ENCODE data around the gene DIP2A.

DNA sequence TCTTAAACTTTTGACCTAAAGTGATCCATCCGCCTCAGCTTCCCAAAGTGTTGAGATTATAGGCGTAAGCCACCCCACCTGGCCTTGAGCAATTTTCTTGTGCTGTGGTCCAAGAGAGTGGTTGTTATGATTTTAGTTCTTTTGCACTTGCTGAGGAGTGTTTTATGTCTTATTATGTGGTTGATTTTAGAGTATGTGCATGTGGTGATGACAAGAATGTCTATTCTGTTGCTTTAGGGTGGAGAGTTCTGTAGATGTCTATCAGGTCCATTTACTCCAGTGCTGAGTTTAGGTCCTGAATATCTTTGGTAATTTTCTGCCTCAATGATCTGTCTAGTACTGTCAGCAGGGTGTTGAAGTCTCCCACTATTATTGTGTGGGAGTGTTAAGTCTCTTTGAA is 157.4 kb downstream of the DIP2A start:
- TF ChIP-seq, protein P1, sequence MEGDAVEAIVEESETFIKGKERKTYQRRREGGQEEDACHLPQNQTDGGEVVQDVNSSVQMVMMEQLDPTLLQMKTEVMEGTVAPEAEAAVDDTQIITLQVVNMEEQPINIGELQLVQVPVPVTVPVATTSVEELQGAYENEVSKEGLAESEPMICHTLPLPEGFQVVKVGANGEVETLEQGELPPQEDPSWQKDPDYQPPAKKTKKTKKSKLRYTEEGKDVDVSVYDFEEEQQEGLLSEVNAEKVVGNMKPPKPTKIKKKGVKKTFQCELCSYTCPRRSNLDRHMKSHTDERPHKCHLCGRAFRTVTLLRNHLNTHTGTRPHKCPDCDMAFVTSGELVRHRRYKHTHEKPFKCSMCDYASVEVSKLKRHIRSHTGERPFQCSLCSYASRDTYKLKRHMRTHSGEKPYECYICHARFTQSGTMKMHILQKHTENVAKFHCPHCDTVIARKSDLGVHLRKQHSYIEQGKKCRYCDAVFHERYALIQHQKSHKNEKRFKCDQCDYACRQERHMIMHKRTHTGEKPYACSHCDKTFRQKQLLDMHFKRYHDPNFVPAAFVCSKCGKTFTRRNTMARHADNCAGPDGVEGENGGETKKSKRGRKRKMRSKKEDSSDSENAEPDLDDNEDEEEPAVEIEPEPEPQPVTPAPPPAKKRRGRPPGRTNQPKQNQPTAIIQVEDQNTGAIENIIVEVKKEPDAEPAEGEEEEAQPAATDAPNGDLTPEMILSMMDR (IDR thresholded peaks at IDR 0.05; ENCODE audit: control extremely low read depth in 1 of 3, insufficient read depth in 1 of 3, low read depth in 1 of 3, low read length in 3 of 3): no peak
- TF ChIP-seq, protein P2, sequence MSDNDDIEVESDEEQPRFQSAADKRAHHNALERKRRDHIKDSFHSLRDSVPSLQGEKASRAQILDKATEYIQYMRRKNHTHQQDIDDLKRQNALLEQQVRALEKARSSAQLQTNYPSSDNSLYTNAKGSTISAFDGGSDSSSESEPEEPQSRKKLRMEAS (IDR thresholded peaks at IDR 0.05): no peak
- TF ChIP-seq, protein P3, sequence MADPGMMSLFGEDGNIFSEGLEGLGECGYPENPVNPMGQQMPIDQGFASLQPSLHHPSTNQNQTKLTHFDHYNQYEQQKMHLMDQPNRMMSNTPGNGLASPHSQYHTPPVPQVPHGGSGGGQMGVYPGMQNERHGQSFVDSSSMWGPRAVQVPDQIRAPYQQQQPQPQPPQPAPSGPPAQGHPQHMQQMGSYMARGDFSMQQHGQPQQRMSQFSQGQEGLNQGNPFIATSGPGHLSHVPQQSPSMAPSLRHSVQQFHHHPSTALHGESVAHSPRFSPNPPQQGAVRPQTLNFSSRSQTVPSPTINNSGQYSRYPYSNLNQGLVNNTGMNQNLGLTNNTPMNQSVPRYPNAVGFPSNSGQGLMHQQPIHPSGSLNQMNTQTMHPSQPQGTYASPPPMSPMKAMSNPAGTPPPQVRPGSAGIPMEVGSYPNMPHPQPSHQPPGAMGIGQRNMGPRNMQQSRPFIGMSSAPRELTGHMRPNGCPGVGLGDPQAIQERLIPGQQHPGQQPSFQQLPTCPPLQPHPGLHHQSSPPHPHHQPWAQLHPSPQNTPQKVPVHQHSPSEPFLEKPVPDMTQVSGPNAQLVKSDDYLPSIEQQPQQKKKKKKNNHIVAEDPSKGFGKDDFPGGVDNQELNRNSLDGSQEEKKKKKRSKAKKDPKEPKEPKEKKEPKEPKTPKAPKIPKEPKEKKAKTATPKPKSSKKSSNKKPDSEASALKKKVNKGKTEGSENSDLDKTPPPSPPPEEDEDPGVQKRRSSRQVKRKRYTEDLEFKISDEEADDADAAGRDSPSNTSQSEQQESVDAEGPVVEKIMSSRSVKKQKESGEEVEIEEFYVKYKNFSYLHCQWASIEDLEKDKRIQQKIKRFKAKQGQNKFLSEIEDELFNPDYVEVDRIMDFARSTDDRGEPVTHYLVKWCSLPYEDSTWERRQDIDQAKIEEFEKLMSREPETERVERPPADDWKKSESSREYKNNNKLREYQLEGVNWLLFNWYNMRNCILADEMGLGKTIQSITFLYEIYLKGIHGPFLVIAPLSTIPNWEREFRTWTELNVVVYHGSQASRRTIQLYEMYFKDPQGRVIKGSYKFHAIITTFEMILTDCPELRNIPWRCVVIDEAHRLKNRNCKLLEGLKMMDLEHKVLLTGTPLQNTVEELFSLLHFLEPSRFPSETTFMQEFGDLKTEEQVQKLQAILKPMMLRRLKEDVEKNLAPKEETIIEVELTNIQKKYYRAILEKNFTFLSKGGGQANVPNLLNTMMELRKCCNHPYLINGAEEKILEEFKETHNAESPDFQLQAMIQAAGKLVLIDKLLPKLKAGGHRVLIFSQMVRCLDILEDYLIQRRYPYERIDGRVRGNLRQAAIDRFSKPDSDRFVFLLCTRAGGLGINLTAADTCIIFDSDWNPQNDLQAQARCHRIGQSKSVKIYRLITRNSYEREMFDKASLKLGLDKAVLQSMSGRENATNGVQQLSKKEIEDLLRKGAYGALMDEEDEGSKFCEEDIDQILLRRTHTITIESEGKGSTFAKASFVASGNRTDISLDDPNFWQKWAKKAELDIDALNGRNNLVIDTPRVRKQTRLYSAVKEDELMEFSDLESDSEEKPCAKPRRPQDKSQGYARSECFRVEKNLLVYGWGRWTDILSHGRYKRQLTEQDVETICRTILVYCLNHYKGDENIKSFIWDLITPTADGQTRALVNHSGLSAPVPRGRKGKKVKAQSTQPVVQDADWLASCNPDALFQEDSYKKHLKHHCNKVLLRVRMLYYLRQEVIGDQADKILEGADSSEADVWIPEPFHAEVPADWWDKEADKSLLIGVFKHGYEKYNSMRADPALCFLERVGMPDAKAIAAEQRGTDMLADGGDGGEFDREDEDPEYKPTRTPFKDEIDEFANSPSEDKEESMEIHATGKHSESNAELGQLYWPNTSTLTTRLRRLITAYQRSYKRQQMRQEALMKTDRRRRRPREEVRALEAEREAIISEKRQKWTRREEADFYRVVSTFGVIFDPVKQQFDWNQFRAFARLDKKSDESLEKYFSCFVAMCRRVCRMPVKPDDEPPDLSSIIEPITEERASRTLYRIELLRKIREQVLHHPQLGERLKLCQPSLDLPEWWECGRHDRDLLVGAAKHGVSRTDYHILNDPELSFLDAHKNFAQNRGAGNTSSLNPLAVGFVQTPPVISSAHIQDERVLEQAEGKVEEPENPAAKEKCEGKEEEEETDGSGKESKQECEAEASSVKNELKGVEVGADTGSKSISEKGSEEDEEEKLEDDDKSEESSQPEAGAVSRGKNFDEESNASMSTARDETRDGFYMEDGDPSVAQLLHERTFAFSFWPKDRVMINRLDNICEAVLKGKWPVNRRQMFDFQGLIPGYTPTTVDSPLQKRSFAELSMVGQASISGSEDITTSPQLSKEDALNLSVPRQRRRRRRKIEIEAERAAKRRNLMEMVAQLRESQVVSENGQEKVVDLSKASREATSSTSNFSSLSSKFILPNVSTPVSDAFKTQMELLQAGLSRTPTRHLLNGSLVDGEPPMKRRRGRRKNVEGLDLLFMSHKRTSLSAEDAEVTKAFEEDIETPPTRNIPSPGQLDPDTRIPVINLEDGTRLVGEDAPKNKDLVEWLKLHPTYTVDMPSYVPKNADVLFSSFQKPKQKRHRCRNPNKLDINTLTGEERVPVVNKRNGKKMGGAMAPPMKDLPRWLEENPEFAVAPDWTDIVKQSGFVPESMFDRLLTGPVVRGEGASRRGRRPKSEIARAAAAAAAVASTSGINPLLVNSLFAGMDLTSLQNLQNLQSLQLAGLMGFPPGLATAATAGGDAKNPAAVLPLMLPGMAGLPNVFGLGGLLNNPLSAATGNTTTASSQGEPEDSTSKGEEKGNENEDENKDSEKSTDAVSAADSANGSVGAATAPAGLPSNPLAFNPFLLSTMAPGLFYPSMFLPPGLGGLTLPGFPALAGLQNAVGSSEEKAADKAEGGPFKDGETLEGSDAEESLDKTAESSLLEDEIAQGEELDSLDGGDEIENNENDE (IDR thresholded peaks at IDR 0.05; ENCODE audit: insufficient replicate concordance, low read length): no peak
